Duodenal mucosa (tissue), 2 donors: ENCODE results near the gene POP4.

Experiments used
- H3K27ac ChIP-seq: one replicate; pipeline ENCODE4 v1.7.0; 2013; ENCODE audit warnings: low read depth, low read length
- H3K27me3 ChIP-seq, 2 donors: one replicate each; pipeline ENCODE4 v1.7.0; 2013; ENCODE audit warnings: low read length in 2 of 2, control low read depth in 1 of 2; ENCODE audit not compliant: insufficient read depth in 2 of 2, control insufficient read depth in 1 of 2
- H3K36me3 ChIP-seq, 2 donors: one replicate each; pipeline ENCODE4 v1.7.0; 2013; ENCODE audit warnings: low read length in 2 of 2, control low read depth in 1 of 2; ENCODE audit not compliant: insufficient read depth in 2 of 2, control insufficient read depth in 1 of 2
- H3K4me1 ChIP-seq, 2 donors: one replicate each; pipeline ENCODE4 v1.7.0; 2013; ENCODE audit warnings: low read length in 2 of 2, control low read depth in 1 of 2; ENCODE audit not compliant: insufficient read depth in 2 of 2, control insufficient read depth in 1 of 2
- H3K4me3 ChIP-seq, 2 donors: one replicate each; pipeline ENCODE4 v1.7.0; 2013; ENCODE audit warnings: low read length in 2 of 2, low read depth in 1 of 2
- H3K9ac ChIP-seq, 2 donors: one replicate each; pipeline ENCODE4 v1.7.0; 2013; ENCODE audit warnings: low read length in 2 of 2, low read depth in 1 of 2
- H3K9me3 ChIP-seq, 2 donors: one replicate each; pipeline ENCODE4 v1.7.0; 2013; ENCODE audit warnings: low read length in 2 of 2, control low read depth in 1 of 2; ENCODE audit not compliant: control insufficient read depth in 1 of 2

Gene POP4

GRCh38 chr19:29629836-29630534 lies 23.9 kb downstream of the POP4 start:
- H3K36me3 ChIP-seq = no peaks in the 10 kb centered on the region
- H3K9me3 ChIP-seq = no peaks in the 10 kb centered on the region
- no peaks in the 10 kb centered on the region for H3K27me3 ChIP-seq
- H3K4me1 ChIP-seq = no peaks in the 10 kb centered on the region
- H3K27ac ChIP-seq = no peak overlapping the region
- no peak overlapping the region for H3K9ac ChIP-seq
- H3K4me3 ChIP-seq = no peak overlapping the region

DNA sequence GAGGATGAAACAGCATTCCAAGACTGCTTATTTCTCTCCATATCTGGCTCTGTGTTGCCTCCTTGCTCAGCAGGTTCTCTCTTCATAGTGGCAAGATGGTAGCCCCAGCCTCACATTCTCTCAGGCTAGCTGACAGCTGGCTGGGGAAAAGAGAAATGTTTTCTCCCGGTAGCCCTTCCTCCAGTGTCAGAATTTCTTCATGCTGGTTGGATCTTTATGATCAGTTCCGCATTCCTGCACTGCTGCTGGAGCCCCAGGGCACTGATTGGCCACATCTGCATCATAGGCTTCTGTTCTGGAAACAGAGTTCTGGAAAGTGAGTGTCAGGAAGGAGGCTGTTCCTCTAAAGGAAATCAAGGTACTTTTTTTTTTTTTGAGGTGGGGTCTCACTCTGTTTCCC lies 24.6 kb downstream of the POP4 start:
- Histone ChIP-seq H3K27me3 (no peaks in the 10 kb centered on the region), H3K27ac (no peak overlapping the region), H3K9ac (no peak overlapping the region), H3K4me3 (no peak overlapping the region), H3K9me3 (no peaks in the 10 kb centered on the region), H3K36me3 (no peaks in the 10 kb centered on the region), H3K4me1 (no peaks in the 10 kb centered on the region)

- Histone ChIP-seq H3K36me3 (no peaks in the 10 kb centered on the region), H3K4me3 (no peak overlapping the region), H3K9me3 (no peaks in the 10 kb centered on the region), H3K27ac (no peak overlapping the region), H3K27me3 (no peaks in the 10 kb centered on the region), H3K4me1 (no peaks in the 10 kb centered on the region), H3K9ac (no peak overlapping the region)
Observed at GRCh38 chr19:29631450-29631849, 25.4 kb downstream of the POP4 start.

DNA sequence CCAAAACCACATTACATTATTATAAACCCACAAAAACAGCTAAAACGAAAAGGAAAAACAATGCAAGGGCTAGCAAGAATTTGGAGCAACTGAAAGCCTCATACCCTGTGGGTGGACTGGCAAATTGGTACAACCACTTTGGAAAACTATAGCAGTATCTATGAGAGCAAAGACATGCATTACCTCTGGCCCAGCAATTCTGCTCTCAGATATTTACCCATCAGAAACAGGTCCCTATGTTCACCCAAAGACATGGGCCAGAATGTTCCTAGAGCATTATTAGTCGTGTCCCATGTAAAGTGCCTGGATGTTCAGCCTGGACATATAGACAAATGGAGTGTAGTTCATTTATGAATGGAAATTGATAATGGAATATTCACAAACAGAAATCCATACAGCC lies 27.9 kb downstream of the POP4 start:
- H3K4me3 ChIP-seq = no peak overlapping the region
- H3K27ac ChIP-seq = no peak overlapping the region
- no peaks in the 10 kb centered on the region for H3K27me3 ChIP-seq
- no peak overlapping the region for H3K9ac ChIP-seq
- H3K4me1 ChIP-seq = no peaks in the 10 kb centered on the region
- H3K36me3 ChIP-seq = no peaks in the 10 kb centered on the region
- no peaks in the 10 kb centered on the region for H3K9me3 ChIP-seq

DNA sequence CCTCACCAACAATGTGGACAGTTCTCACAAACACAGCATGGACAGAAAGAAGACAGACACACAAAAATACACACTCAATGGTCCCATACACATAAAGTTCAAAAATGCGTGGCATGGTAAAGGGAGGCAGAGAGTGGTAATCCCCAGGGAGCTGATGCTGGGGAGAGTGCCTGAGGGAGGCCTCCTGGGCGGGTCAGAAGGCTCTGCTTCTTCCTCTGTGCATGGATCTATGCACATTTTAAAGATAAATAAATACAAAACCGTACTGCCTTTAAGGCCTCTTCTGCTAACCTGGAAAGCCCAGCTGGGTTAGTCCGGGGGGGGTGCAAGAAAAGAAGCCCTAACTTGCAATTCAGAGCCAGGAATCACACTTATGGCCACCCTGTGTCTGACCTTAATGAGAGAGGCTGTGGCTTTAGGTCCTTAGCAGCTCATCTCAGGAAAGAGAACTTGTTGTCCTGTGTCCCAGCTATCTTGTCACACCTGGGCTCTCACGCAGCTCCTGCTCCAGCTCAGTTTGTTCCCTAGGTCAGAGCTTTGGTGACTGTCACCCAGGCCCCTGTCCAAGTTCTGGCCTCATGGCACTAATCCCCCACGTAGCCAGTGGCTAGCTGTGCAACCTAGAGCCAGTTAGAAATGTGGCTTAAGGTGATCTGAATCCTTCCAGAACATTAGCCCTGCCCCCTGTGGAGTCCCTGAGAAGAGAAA lies 28.5 kb downstream of the POP4 start:
- no peaks in the 10 kb centered on the region for H3K9me3 ChIP-seq
- no peaks in the 10 kb centered on the region for H3K36me3 ChIP-seq
- no peak overlapping the region for H3K27ac ChIP-seq
- H3K4me3 ChIP-seq = no peak overlapping the region
- H3K9ac ChIP-seq = no peak overlapping the region
- H3K27me3 ChIP-seq = no peaks in the 10 kb centered on the region
- no peaks in the 10 kb centered on the region for H3K4me1 ChIP-seq

DNA sequence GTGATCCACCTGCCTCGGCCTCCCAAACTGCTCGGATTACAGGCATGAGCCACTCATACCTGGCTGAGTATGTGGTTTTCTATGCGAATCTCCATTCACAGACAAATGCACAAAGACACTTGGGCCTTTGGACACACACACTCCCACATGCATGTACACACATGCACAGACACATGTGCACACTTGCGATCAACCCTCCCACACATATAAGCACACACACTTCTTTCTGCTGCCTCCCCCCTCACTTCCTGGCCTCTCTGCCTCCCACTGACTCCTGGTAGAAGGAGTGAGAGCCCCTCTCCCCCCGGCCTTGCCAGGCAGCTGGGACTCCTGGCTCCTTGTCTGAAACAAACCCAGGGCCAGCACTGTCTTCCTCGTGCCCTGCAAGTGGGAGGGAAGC lies 29.9 kb downstream of the POP4 start:
- no peak overlapping the region for H3K4me3 ChIP-seq
- H3K9ac ChIP-seq = no peak overlapping the region
- H3K27ac ChIP-seq = no peak overlapping the region
- H3K27me3 ChIP-seq = no peaks in the 10 kb centered on the region
- H3K36me3 ChIP-seq = no peaks in the 10 kb centered on the region
- no peaks in the 10 kb centered on the region for H3K9me3 ChIP-seq
- H3K4me1 ChIP-seq = no peaks in the 10 kb centered on the region

DNA sequence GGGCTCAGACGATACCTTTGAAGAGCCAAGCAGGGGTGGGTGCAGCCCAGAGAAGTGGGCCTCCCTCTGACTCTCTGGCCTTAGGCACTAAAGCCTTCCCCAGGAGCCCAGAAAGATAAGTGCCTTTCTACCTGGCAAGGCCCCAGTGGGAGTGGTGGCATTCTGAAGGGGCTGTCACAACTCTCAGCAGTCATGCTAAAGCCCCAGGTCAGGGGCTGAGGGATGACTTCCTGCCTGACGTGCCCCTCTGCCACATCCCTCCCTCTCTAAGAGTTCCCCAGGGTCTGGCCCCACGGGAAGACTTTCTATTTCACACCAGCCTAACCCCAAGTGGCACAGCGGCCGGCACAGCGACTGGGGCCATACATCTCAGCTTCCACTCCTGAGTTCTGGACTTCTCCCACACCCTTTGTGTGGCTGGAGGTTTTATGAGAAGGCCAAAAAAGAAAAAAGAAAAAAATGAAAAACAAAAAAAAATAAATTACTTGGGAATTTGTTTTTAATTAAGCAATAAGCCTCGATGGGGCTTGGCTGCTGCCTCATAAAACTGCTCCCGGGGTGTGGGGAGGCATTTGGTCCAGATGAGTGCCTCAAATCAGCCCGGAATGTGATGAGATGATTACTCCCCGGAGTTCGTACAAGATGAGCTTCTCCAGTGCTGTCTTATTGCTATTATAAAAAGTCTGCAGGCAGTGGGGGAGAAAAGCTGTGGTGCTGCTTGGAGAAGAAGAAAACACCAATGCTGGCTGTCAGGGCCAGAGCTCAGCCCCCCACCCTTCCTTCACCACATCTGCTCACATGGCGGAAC lies 30.7 kb downstream of the POP4 start:
- Histone ChIP-seq H3K27ac (no peak overlapping the region), H3K9me3 (no peaks in the 10 kb centered on the region), H3K36me3 (no peaks in the 10 kb centered on the region), H3K9ac (no peak overlapping the region), H3K27me3 (no peaks in the 10 kb centered on the region), H3K4me1 (no peaks in the 10 kb centered on the region), H3K4me3 (no peak overlapping the region)

DNA sequence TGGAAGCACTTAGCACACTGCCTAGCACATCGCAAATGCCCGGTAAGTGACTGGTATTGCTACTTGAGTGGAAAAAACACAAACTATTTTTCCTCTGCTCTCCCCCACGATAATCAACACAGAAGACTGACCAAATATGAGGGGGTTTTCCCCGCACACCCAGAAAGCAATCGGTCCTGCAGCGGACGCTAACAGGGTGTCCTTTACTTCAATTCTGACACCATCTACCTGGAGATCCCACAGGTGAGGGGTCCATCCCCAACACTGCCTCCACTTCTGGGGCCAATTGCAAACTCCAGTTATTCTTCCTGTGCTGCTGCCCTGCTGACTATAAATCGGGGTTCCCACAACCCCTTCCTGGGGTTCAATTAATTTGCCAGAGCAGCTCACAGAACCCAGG lies 33.0 kb downstream of the POP4 start:
- Histone ChIP-seq H3K9me3 (no peaks in the 10 kb centered on the region), H3K9ac (no peak overlapping the region), H3K27ac (no peak overlapping the region), H3K4me3 (no peak overlapping the region), H3K36me3 (no peaks in the 10 kb centered on the region), H3K4me1 (no peaks in the 10 kb centered on the region), H3K27me3 (no peaks in the 10 kb centered on the region)

DNA sequence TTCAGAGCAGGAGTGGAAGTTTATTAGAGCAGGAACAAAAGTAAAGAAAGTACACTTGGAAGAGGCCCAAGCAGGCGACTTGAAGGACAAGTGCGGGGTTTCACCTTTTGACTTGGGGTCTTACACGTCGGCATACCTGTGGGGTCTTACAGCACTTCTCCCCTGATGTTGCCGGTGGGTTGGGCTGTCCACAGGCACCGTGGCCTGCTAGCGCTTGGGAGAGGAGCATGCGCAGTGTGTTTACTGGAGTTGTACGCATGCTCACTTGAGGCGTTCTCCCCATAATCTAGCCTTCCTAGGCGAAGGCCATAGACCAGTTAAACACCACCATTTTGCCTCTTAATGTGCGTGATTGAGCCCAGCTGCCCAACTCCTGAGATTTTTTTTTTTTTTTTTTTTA lies 34.1 kb downstream of the POP4 start:
- Histone ChIP-seq H3K9me3 (no peaks in the 10 kb centered on the region), H3K27ac (no peak overlapping the region), H3K4me1 (no peaks in the 10 kb centered on the region), H3K27me3 (no peaks in the 10 kb centered on the region), H3K9ac (no peak overlapping the region), H3K36me3 (no peaks in the 10 kb centered on the region), H3K4me3 (no peak overlapping the region)

- Histone ChIP-seq H3K9me3 (no peaks in the 10 kb centered on the region), H3K9ac (no peak overlapping the region), H3K27ac (no peak overlapping the region), H3K36me3 (no peaks in the 10 kb centered on the region), H3K4me1 (peaks cover 8 to 11% of the 10 kb centered on the region in 2 donors), H3K4me3 (no peak overlapping the region), H3K27me3 (no peaks in the 10 kb centered on the region)
Observed at GRCh38 chr19:29641597-29641996, 35.5 kb downstream of the POP4 start.
